IMR-90 (cell line): ENCODE results near the gene ST8SIA6. TPM values are rescaled to one million over a fixed set of nuclear protein-coding genes. Genes with fewer than 3 reads are reported as not detected.

ENCODE experiments used
- ATAC-seq: fragments of 200-7000 bp; cut with Tn5 transposase; 2 replicates; pipeline ENCODE4 v1.9.1; 2020; ENCODE audit warnings: low read depth, mild to moderate bottlenecking, moderate library complexity
- BruUV-seq: library from RNA; stranded (reverse); fragments of 400-500 nt; replicated peaks from 2 replicates; lab custom pipeline; 2021; lab: Mats Ljungman, UMichigan
- CTCF ChIA-PET: fragments of 300-600 bp; formaldehyde crosslinking; extraction: SDS; loops from one replicate; lab custom pipeline; 2021; ENCODE audit warnings: antibody characterized with exemption; lab: Yijun Ruan, JAX
- POLR2A ChIA-PET: fragments of 300-600 bp; sonication (Branson Sonifier 250); formaldehyde crosslinking; loops from one replicate; lab custom pipeline; 2022; ENCODE audit warnings: antibody characterized with exemption; ENCODE audit not compliant: unreplicated experiment; lab: Charles Lee
- DNase-seq: peaks from one replicate; pipeline ENCODE4 v3.0.0; 2013
- H2AFZ ChIP-seq: replicated peaks from 2 replicates; pipeline ENCODE3; 2013; ENCODE audit warnings: low read length, mild to moderate bottlenecking; ENCODE audit not compliant: poor library complexity
- H2AK5ac ChIP-seq: 2 replicates; pipeline ENCODE4 v1.6.1; 2013; ENCODE audit warnings: low read depth, low read length, inconsistent platforms
- H2AK9ac ChIP-seq: replicated peaks from 2 replicates; pipeline ENCODE3; 2013; ENCODE audit warnings: mild to moderate bottlenecking, low read depth, low read length, moderate library complexity; ENCODE audit not compliant: poor library complexity
- H2BK120ac ChIP-seq: 2 replicates; pipeline ENCODE4 v1.6.1; 2013; ENCODE audit warnings: low read depth, low read length, inconsistent platforms
- H2BK15ac ChIP-seq: 3 replicates; pipeline ENCODE4 v1.6.1; 2013; ENCODE audit warnings: low read depth, low read length, inconsistent platforms
- H2BK20ac ChIP-seq: 2 replicates; pipeline ENCODE4 v1.6.1; 2013; ENCODE audit warnings: low read depth, mild to moderate bottlenecking, inconsistent platforms, low read length, moderate library complexity
- H2BK5ac ChIP-seq: 2 replicates; pipeline ENCODE4 v1.6.1; 2013; ENCODE audit warnings: mild to moderate bottlenecking, low read depth, low read length, inconsistent platforms; ENCODE audit not compliant: poor library complexity, severe bottlenecking
- H3K14ac ChIP-seq: replicated peaks from 2 replicates; pipeline ENCODE4 v1.6.1; 2013; ENCODE audit warnings: low read depth, low read length, inconsistent platforms
- H3K18ac ChIP-seq: 2 replicates; pipeline ENCODE4 v1.6.1; 2013; ENCODE audit warnings: low read depth, low read length, control low read depth
- H3K23ac ChIP-seq: 2 replicates; pipeline ENCODE4 v1.6.1; 2013; ENCODE audit warnings: low read depth, low read length, inconsistent platforms
- H3K27ac ChIP-seq: 2 replicates; pipeline ENCODE4 v1.5.1; 2013; ENCODE audit warnings: mild to moderate bottlenecking, control low read depth, low read length; ENCODE audit not compliant: insufficient read depth
- H3K27me3 ChIP-seq: 2 replicates; pipeline ENCODE4 v1.6.1; 2013; ENCODE audit warnings: low read length; ENCODE audit not compliant: control insufficient read depth, insufficient read depth
- H3K36me3 ChIP-seq: 2 replicates; pipeline ENCODE4 v1.6.1; 2013; ENCODE audit warnings: low read length, mixed read lengths; ENCODE audit not compliant: control insufficient read depth, insufficient read depth
- H3K4ac ChIP-seq: 2 replicates; pipeline ENCODE4 v1.6.1; 2013; ENCODE audit warnings: low read depth, low read length, inconsistent platforms
- H3K4me1 ChIP-seq: 2 replicates; pipeline ENCODE4 v1.6.1; 2013; ENCODE audit warnings: low read length, mixed read lengths; ENCODE audit not compliant: control insufficient read depth, insufficient read depth
- H3K4me2 ChIP-seq: 2 replicates; pipeline ENCODE4 v1.6.1; 2013; ENCODE audit warnings: low read depth, mild to moderate bottlenecking, control low read depth, low read length, moderate library complexity
- H3K4me3 ChIP-seq: 2 replicates; pipeline ENCODE4 v1.5.1; 2013; ENCODE audit warnings: low read depth, mild to moderate bottlenecking, control low read depth, low read length, moderate library complexity; ENCODE audit not compliant: insufficient read depth
- H3K56ac ChIP-seq: 2 replicates; pipeline ENCODE4 v1.6.1; 2013; ENCODE audit warnings: low read length, inconsistent platforms; ENCODE audit not compliant: insufficient read depth; ENCODE audit errors: extremely low read depth
- H3K79me1 ChIP-seq, 2 experiments: 2 replicates each; pipeline ENCODE4 v1.6.1; 2013; ENCODE audit warnings: low read length in 2 of 2, inconsistent platforms in 1 of 2, low read depth in 1 of 2
- H3K9ac ChIP-seq: 2 replicates; pipeline ENCODE4 v1.6.1; 2013; ENCODE audit warnings: low read depth, low read length, control low read depth
- H3K9me1 ChIP-seq: 2 replicates; pipeline ENCODE4 v1.6.1; 2013; ENCODE audit warnings: low read length, inconsistent platforms; ENCODE audit not compliant: insufficient read depth
- H3K9me3 ChIP-seq: 2 replicates; pipeline ENCODE4 v1.6.1; 2013; ENCODE audit warnings: low read length; ENCODE audit not compliant: control insufficient read depth, insufficient read depth
- H4K20me1 ChIP-seq: 2 replicates; pipeline ENCODE4 v1.6.1; 2013; ENCODE audit warnings: low read length, inconsistent platforms; ENCODE audit not compliant: insufficient read depth
- H4K5ac ChIP-seq: 2 replicates; pipeline ENCODE4 v1.6.1; 2013; ENCODE audit warnings: mild to moderate bottlenecking, low read depth, low read length, control low read depth
- H4K8ac ChIP-seq, 2 experiments: 2 replicates each; pipeline ENCODE4 v1.6.1; 2013; ENCODE audit warnings: low read depth in 2 of 2, low read length in 2 of 2, control low read depth in 1 of 2, inconsistent platforms in 1 of 2
- H4K91ac ChIP-seq: 2 replicates; pipeline ENCODE4 v1.6.1; 2013; ENCODE audit warnings: low read depth, low read length, inconsistent platforms; ENCODE audit not compliant: insufficient read depth
- BHLHE40 ChIP-seq: fragments of 150-350 bp; IDR thresholded peaks from 2 replicates; pipeline ENCODE4 v1.6.1; 2016; ENCODE audit warnings: mild to moderate bottlenecking, low read depth, low read length
- CEBPB ChIP-seq: IDR thresholded peaks from 2 replicates; pipeline ENCODE4 v1.6.1; 2012; ENCODE audit warnings: low read depth, low read length, improper control_type of control experiment
- CHD1 ChIP-seq: IDR thresholded peaks from 2 replicates; pipeline ENCODE4 v1.6.1; 2012; ENCODE audit warnings: low read depth, low read length, improper control_type of control experiment
- FOS ChIP-seq: fragments of 150-350 bp; IDR thresholded peaks from 2 replicates; pipeline ENCODE4 v1.6.1; 2016; ENCODE audit warnings: low read depth, low read length
- MAFK ChIP-seq: IDR thresholded peaks from 2 replicates; pipeline ENCODE4 v1.6.1; 2012; ENCODE audit warnings: low read depth, low read length, improper control_type of control experiment
- MAZ ChIP-seq: IDR thresholded peaks from 2 replicates; pipeline ENCODE4 v1.6.1; 2012; ENCODE audit warnings: low read depth, mild to moderate bottlenecking, low read length, improper control_type of control experiment, moderate library complexity, borderline replicate concordance
- MXI1 ChIP-seq: IDR thresholded peaks from 2 replicates; pipeline ENCODE4 v1.6.1; 2012; ENCODE audit warnings: low read depth, mild to moderate bottlenecking, low read length, moderate library complexity, borderline replicate concordance
- NFE2L2 ChIP-seq: fragments of 150-350 bp; IDR thresholded peaks from 2 replicates; pipeline ENCODE4 v1.6.1; 2016; ENCODE audit warnings: low read depth, mild to moderate bottlenecking, low read length
- POLR2A ChIP-seq: IDR thresholded peaks from 2 replicates; pipeline ENCODE4 v1.6.1; 2012; ENCODE audit warnings: mild to moderate bottlenecking, low read depth, low read length
- RCOR1 ChIP-seq: IDR thresholded peaks from 2 replicates; pipeline ENCODE4 v1.6.1; 2012; ENCODE audit warnings: mild to moderate bottlenecking, low read length, improper control_type of control experiment; ENCODE audit not compliant: insufficient replicate concordance
- RFX5 ChIP-seq: IDR thresholded peaks from 2 replicates; pipeline ENCODE4 v1.8.0; 2012; ENCODE audit warnings: low read depth, mild to moderate bottlenecking, low read length, moderate library complexity
- SMC3 ChIP-seq: fragments of 150-350 bp; IDR thresholded peaks from 2 replicates; pipeline ENCODE4 v1.6.1; 2016; ENCODE audit warnings: low read depth, mild to moderate bottlenecking, antibody characterized with exemption, low read length, moderate library complexity
- WGBS, 2 experiments: methylation state at CpG; one replicate each; pipeline versions ENCODE4 v1.1.5 to v1.1.7; 2013; ENCODE audit warnings: missing lambda C conversion rate in 2 of 2; ENCODE audit not compliant: insufficient read length in 1 of 2; ENCODE audit errors: extremely low coverage in 2 of 2; 5-methylcytosine and 5-hydroxymethylcytosine counted together
- dilution Hi-C: fragments of 300-500 bp; cut with HindIII; formaldehyde crosslinking; loops from one replicate; pipeline ENCODE4 v1.14.3; 2018; ENCODE audit warnings: low sequenced_read_pairs; ENCODE audit not compliant: unreplicated experiment
- in situ Hi-C: fragments of 300-500 bp; cut with MboI; formaldehyde crosslinking; loops from 3 replicates; pipeline ENCODE4 v1.14.3; 2019; ENCODE audit warnings: low sequenced_read_pairs, inconsistent platforms, mixed read lengths
- intact Hi-C: fragments of 100-400 bp; cut with micrococcal nuclease; formaldehyde crosslinking; loops from 2 replicates; pipeline ENCODE4 v1.10.0; 2022
- polyA plus RNA-seq, 3 experiments: library from polyadenylated mRNA; depleted of rRNA; stranded (reverse); fragments of >200 nt; gene quantifications; 2 replicates each; pipeline ENCODE4 v1.2.3, GENCODE V29; 2012; ENCODE audit warnings: low replicate concordance in 1 of 3
- total RNA-seq: library from RNA; depleted of rRNA; stranded (reverse); fragments of >200 nt; gene quantifications from 2 replicates; pipeline ENCODE4 v1.2.3, GENCODE V29; 2012
- TF ChIP-seq, protein P1 (sequence below): fragments of 150-350 bp; IDR thresholded peaks from 2 replicates; pipeline ENCODE4 v1.6.1; 2017; ENCODE audit warnings: mild to moderate bottlenecking, antibody characterized with exemption, low read length, low read depth
- TF ChIP-seq, protein P2 (sequence below): conservative IDR thresholded peaks from 2 replicates; pipeline ENCODE4 v1.5.1; 2012; ENCODE audit warnings: mild to moderate bottlenecking, low read depth, low read length, improper control_type of control experiment
- TF ChIP-seq, protein P3 (sequence below): fragments of 150-350 bp; IDR thresholded peaks from 2 replicates; pipeline ENCODE4 v1.6.1; 2016; ENCODE audit warnings: low read depth, mild to moderate bottlenecking, low read length, moderate library complexity, borderline replicate concordance

ST8SIA6 gene
- total and polyA plus RNA-seq, 2 of the 4 experiments (the other 2 are of a cell fraction) = 0.10 to 0.18 TPM

DNA sequence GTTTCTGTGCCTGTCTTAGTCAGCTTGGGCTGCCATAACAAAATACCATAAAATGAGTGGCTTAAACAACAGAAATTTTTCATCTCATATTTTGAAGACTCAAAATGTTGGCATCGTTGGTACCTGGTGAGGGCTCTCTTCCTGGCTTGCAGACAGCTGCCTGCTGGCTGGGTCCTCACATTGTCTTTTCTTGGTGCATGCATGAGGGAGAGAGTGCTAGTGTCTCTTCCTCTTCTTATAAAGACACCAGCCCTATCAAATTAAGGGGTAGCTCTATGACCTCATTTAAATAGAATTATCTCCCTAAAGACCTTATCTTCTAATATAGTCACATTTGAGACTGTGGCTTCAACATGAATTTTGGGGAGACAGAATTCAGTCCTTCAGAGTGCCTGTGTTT, 39.9 kb downstream of the ST8SIA6 start:
- no peak overlapping the region for H3K14ac ChIP-seq
- ChIA-PET POLR2A (no interaction called here), CTCF (interaction anchor here (0.9 kb wide), 1 partner anchor 573 kb away, joined by 3 read pairs; no protein-coding TSS in a partner anchor)
- no peaks in the 10 kb centered on the region for H4K20me1 ChIP-seq
- H3K4ac ChIP-seq = no peak overlapping the region
- no peak overlapping the region for H2BK20ac ChIP-seq
- WGBS, 2 experiments = no CpG with 5 or more reads among the region's 1 CpG
- dilution Hi-C loops (no loop called here), in situ Hi-C loops (no loop called here), intact Hi-C loops (no loop called here)
- no peak overlapping the region for H2AK9ac ChIP-seq
- H2BK15ac ChIP-seq = no peak overlapping the region
- no peak overlapping the region for H3K27ac ChIP-seq
- H2BK120ac ChIP-seq = no peak overlapping the region
- no peaks in the 10 kb centered on the region for H3K4me1 ChIP-seq
- H3K9me1 ChIP-seq = no peaks in the 10 kb centered on the region
- no peak overlapping the region for H4K8ac ChIP-seq
- H4K91ac ChIP-seq = no peak overlapping the region
- no TSS peak for BruUV-seq
- no peak for ATAC-seq
- no peak overlapping the region for H3K23ac ChIP-seq
- H2AK5ac ChIP-seq = no peak overlapping the region
- no peaks in the 10 kb centered on the region for H3K79me1 ChIP-seq
- H3K4me2 ChIP-seq = no peak overlapping the region
- DNase-seq = no peak
- peaks cover 23% of the 10 kb centered on the region for H3K27me3 ChIP-seq
- H3K4me3 ChIP-seq = no peak overlapping the region
- H2AFZ ChIP-seq = no peak overlapping the region
- H3K18ac ChIP-seq = no peak overlapping the region
- no peak overlapping the region for H4K5ac ChIP-seq
- H3K36me3 ChIP-seq = no peaks in the 10 kb centered on the region
- no peak overlapping the region for H2BK5ac ChIP-seq
- no peak overlapping the region for H3K9ac ChIP-seq
- peaks cover 2% of the 10 kb centered on the region; the same call in 1 of the 2 replicates for H3K9me3 ChIP-seq
- TF ChIP-seq FOS = no peak
- TF ChIP-seq BHLHE40 = no peak
- no peak for TF ChIP-seq CEBPB
- TF ChIP-seq SMC3 = no peak
- TF ChIP-seq, protein P1, sequence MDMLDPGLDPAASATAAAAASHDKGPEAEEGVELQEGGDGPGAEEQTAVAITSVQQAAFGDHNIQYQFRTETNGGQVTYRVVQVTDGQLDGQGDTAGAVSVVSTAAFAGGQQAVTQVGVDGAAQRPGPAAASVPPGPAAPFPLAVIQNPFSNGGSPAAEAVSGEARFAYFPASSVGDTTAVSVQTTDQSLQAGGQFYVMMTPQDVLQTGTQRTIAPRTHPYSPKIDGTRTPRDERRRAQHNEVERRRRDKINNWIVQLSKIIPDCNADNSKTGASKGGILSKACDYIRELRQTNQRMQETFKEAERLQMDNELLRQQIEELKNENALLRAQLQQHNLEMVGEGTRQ = no peak
- no peak for TF ChIP-seq MXI1
- no peak for TF ChIP-seq POLR2A
- TF ChIP-seq MAFK = no peak
- TF ChIP-seq RCOR1 = no peak
- TF ChIP-seq RFX5 = no peak
- no peak for TF ChIP-seq MAZ
- no peak for TF ChIP-seq CHD1
- TF ChIP-seq NFE2L2 = no peak
- TF ChIP-seq, protein P2, sequence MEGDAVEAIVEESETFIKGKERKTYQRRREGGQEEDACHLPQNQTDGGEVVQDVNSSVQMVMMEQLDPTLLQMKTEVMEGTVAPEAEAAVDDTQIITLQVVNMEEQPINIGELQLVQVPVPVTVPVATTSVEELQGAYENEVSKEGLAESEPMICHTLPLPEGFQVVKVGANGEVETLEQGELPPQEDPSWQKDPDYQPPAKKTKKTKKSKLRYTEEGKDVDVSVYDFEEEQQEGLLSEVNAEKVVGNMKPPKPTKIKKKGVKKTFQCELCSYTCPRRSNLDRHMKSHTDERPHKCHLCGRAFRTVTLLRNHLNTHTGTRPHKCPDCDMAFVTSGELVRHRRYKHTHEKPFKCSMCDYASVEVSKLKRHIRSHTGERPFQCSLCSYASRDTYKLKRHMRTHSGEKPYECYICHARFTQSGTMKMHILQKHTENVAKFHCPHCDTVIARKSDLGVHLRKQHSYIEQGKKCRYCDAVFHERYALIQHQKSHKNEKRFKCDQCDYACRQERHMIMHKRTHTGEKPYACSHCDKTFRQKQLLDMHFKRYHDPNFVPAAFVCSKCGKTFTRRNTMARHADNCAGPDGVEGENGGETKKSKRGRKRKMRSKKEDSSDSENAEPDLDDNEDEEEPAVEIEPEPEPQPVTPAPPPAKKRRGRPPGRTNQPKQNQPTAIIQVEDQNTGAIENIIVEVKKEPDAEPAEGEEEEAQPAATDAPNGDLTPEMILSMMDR = no peak
- TF ChIP-seq, protein P3, sequence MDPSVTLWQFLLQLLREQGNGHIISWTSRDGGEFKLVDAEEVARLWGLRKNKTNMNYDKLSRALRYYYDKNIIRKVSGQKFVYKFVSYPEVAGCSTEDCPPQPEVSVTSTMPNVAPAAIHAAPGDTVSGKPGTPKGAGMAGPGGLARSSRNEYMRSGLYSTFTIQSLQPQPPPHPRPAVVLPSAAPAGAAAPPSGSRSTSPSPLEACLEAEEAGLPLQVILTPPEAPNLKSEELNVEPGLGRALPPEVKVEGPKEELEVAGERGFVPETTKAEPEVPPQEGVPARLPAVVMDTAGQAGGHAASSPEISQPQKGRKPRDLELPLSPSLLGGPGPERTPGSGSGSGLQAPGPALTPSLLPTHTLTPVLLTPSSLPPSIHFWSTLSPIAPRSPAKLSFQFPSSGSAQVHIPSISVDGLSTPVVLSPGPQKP = no peak
- no peak overlapping the region for H3K56ac ChIP-seq
